ENCODE data around the gene CUL2.

DNA sequence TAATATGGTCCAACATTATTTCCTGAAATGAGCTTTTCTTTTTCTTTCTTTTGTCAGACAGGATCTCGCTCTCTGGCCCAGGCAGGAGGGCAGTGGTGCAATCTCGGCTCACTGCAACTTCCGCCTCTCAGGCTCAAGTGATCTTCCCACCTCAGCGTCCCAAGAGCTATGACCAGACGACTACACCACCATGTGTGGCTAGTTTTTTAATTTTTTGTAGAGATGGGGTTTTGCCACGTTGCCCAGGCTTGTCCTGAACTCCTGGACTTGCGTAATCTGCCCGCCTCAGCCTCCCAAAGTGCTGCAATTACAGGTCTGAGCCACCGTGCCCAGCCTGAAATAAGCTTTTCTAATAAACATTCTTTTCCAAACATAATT, 48.6 kb downstream of the CUL2 start:
- TF ChIP-seq CTCF (IDR thresholded peaks at IDR 0.05 in 8 of 11, conservative IDR thresholded peaks at IDR 0.05 in 3 of 11) (no peak), POLR2AphosphoS5 (IDR thresholded peaks at IDR 0.05) (no peak)

Data from spleen (tissue), 7 donors.